Liver (tissue), 9 donors: ENCODE data around the gene CCDC126. TPM values are rescaled to one million over a fixed set of nuclear protein-coding genes. Genes with fewer than 3 reads are reported as not detected.

ENCODE experiments used
- DNase-seq: peaks from one replicate; pipeline ENCODE4 v3.0.0-alpha.2; 2017; ENCODE audit warnings: low spot score
- H3K27ac ChIP-seq, 2 donors: one replicate each; pipeline ENCODE4 v1.7.0; 2013; ENCODE audit warnings: inconsistent platforms in 2 of 2, low read length in 2 of 2, control low read depth in 1 of 2, low read depth in 1 of 2, mild to moderate bottlenecking in 1 of 2
- H3K27me3 ChIP-seq, 4 donors: one replicate each; pipeline versions ENCODE4 v1.6.1 to v1.7.0; 2013; ENCODE audit warnings: low read length in 3 of 4, inconsistent platforms in 1 of 4, mild to moderate bottlenecking in 1 of 4, moderate library complexity in 1 of 4; ENCODE audit not compliant: control insufficient read depth in 4 of 4, insufficient read depth in 4 of 4
- H3K36me3 ChIP-seq, 4 donors: one replicate each; pipeline versions ENCODE4 v1.6.1 to v1.7.0; 2013; ENCODE audit warnings: low read length in 3 of 4, mild to moderate bottlenecking in 3 of 4, low read depth in 1 of 4, moderate library complexity in 1 of 4; ENCODE audit not compliant: control insufficient read depth in 4 of 4, insufficient read depth in 3 of 4
- H3K4me1 ChIP-seq, 4 donors: one replicate each; pipeline versions ENCODE4 v1.6.1 to v1.7.0; 2013; ENCODE audit warnings: low read length in 3 of 4, mild to moderate bottlenecking in 3 of 4, moderate library complexity in 1 of 4; ENCODE audit not compliant: control insufficient read depth in 4 of 4, insufficient read depth in 4 of 4
- H3K4me3 ChIP-seq, 3 donors: one replicate each; pipeline versions ENCODE4 v1.6.1 to v1.7.0; 2013; ENCODE audit warnings: low read length in 3 of 3, control low read depth in 1 of 3, low read depth in 1 of 3, mild to moderate bottlenecking in 1 of 3
- H3K9ac ChIP-seq, 2 donors: one replicate each; pipeline ENCODE4 v1.7.0; 2013; ENCODE audit warnings: low read length in 2 of 2, mild to moderate bottlenecking in 2 of 2, moderate library complexity in 2 of 2, control low read depth in 1 of 2, low read depth in 1 of 2
- H3K9me3 ChIP-seq, 4 donors: one replicate each; pipeline versions ENCODE4 v1.6.1 to v1.7.0; 2013; ENCODE audit warnings: low read length in 3 of 4; ENCODE audit not compliant: control insufficient read depth in 4 of 4
- EGR1 ChIP-seq, 2 donors: IDR thresholded peaks; 2 replicates each; pipeline ENCODE4 v1.6.1; 2016 to 2018; ENCODE audit warnings: antibody characterized with exemption in 2 of 2, low read depth in 2 of 2
- FOXA1 ChIP-seq: IDR thresholded peaks from 2 replicates; pipeline ENCODE4 v1.6.1; 2016; ENCODE audit warnings: antibody characterized with exemption
- GABPA ChIP-seq, 2 donors: IDR thresholded peaks in 1 of 2; conservative IDR thresholded peaks in 1 of 2; 2 replicates each; pipeline ENCODE4 v1.6.1; 2016; ENCODE audit warnings: antibody characterized with exemption in 2 of 2, mild to moderate bottlenecking in 1 of 2, moderate library complexity in 1 of 2
- HNF4G ChIP-seq: IDR thresholded peaks from 2 replicates; pipeline ENCODE4 v1.6.1; 2016; ENCODE audit warnings: antibody characterized with exemption
- JUND ChIP-seq, 2 donors: IDR thresholded peaks; 2 replicates each; pipeline ENCODE4 v1.6.1; 2016; ENCODE audit warnings: antibody characterized with exemption in 2 of 2
- NR2F2 ChIP-seq: IDR thresholded peaks from 2 replicates; pipeline ENCODE4 v1.6.1; 2016; ENCODE audit warnings: antibody characterized with exemption
- RXRA ChIP-seq, 2 donors: IDR thresholded peaks; 2 replicates each; pipeline ENCODE4 v1.6.1; 2017 to 2018; ENCODE audit warnings: antibody characterized with exemption in 2 of 2, mild to moderate bottlenecking in 1 of 2
- SP1 ChIP-seq: IDR thresholded peaks from 2 replicates; pipeline ENCODE4 v1.6.1; 2018; ENCODE audit warnings: antibody characterized with exemption, mild to moderate bottlenecking
- TAF1 ChIP-seq: conservative IDR thresholded peaks from 2 replicates; pipeline ENCODE4 v1.6.1; 2016; ENCODE audit warnings: antibody characterized with exemption, mild to moderate bottlenecking
- YY1 ChIP-seq: IDR thresholded peaks from 2 replicates; pipeline ENCODE4 v1.6.1; 2016; ENCODE audit warnings: antibody characterized with exemption, mild to moderate bottlenecking
- WGBS: extraction: QIAGEN DNeasy Blood & Tissue Kit; methylation state at CpG from one replicate; pipeline ENCODE4 v1.1.7; 2013; 5-methylcytosine and 5-hydroxymethylcytosine counted together
- polyA plus RNA-seq, 2 donors: library from polyadenylated mRNA; stranded (reverse) in 1 of 2; unstranded in 1 of 2; fragments of 200-250 nt in 1 of 2; fragments of >200 nt in 1 of 2; fragmentation: Nextera tagmentation in 1 of 2; extraction: Ambion mirVana in 1 of 2; gene quantifications; one replicate each; pipeline versions ENCODE4 v1.2.1 to v1.2.3, GENCODE V29; 2013 to 2015
- total RNA-seq, 2 donors: library from RNA; depleted of rRNA; stranded (reverse); fragments of >200 nt; gene quantifications; one replicate each; pipeline ENCODE4 v1.2.3, GENCODE V29; 2014
- TF ChIP-seq, protein P1 (sequence below): IDR thresholded peaks from 2 replicates; pipeline ENCODE4 v1.6.1; 2016; ENCODE audit warnings: antibody characterized with exemption
- TF ChIP-seq, protein P2 (sequence below): IDR thresholded peaks from 2 replicates; pipeline ENCODE4 v1.6.1; 2016; ENCODE audit warnings: antibody characterized with exemption
- TF ChIP-seq, protein P3 (sequence below): IDR thresholded peaks from 2 replicates; pipeline ENCODE4 v1.6.1; 2016; ENCODE audit warnings: antibody characterized with exemption, mild to moderate bottlenecking
- TF ChIP-seq, protein P4 (sequence below): IDR thresholded peaks from 2 replicates; pipeline ENCODE4 v1.6.1; 2016; ENCODE audit warnings: antibody characterized with exemption
- donor health status: healthy.
- donor health status: healthy.
- donor health status: healthy.
- donor health status: healthy.
- donor health status: healthy.

Gene CCDC126
- total and polyA plus RNA-seq, 4 donors: 4.8 to 11.3 (median 7.8) TPM

DNA sequence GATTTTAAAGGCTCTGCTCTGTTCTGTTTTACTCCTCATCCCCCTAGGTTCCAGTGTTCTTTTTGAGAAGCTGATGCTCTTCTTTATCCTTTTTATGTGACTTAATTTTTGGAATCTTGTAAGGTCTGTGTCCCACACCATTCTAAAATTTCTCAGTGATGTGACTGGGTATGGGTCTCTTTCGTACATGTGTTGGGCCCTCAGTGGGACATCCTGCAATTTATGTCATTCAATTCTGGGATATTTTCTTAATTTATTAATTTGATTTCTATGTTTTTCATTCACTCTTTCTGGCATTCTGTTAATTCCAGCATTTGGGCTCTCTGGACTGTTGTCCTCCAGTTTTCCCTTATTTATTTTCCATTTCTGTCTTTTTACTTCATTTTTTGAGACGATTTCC is 19.4 kb downstream of the CCDC126 start:
- peaks cover 0 to 11% (median 5%) of the 10 kb centered on the region in 4 donors for H3K36me3 ChIP-seq
- 97% methylated on average over 2 of the region's 2 CpGs for WGBS
- H3K27me3 ChIP-seq: no peaks in the 10 kb centered on the region
- DNase-seq: no peak
- peaks cover 0 to 4% (median under 1%) of the 10 kb centered on the region in 4 donors for H3K9me3 ChIP-seq
- no peak overlapping the region for H3K4me3 ChIP-seq
- H3K9ac ChIP-seq: no peak overlapping the region
- TF ChIP-seq SP1: no peak
- no peak for TF ChIP-seq RXRA (IDR thresholded peaks at IDR 0.05)
- TF ChIP-seq, protein P1, sequence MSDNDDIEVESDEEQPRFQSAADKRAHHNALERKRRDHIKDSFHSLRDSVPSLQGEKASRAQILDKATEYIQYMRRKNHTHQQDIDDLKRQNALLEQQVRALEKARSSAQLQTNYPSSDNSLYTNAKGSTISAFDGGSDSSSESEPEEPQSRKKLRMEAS: no peak
- TF ChIP-seq HNF4G: no peak
- TF ChIP-seq EGR1 (IDR thresholded peaks at IDR 0.05; ENCODE audit: low read depth in 2 of 2): no peak
- TF ChIP-seq FOXA1: no peak
- TF ChIP-seq YY1: no peak
- TF ChIP-seq NR2F2: no peak
- no peak overlapping the region for H3K27ac ChIP-seq
- no peaks in the 10 kb centered on the region for H3K4me1 ChIP-seq

DNA sequence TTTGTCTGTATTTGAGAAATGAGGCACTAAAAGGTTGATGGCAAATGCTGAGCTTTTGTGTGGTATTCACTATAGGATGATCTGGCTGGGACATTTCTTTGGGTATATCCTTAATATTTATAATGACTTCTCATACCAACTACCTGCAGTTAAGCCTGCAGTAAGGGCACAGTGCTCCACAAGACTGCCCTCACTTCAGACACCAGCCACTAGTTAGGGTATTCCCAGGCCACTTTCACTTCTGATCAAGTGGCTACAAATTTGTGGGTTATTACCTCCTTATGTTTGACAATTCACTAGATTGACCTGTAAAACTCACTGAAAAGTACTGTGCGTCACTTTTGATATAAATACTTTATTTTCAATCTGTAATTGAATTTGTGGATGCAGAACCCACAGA is 20.3 kb downstream of the CCDC126 start:
- Histone ChIP-seq H3K9ac (no peak overlapping the region), H3K27me3 (no peaks in the 10 kb centered on the region), H3K4me1 (peaks cover under 1 to 2% (median under 1%) of the 10 kb centered on the region in 4 donors), H3K4me3 (no peak overlapping the region), H3K36me3 (peaks cover 0 to 11% (median 5%) of the 10 kb centered on the region in 4 donors), H3K9me3 (peaks cover 0 to 4% (median under 1%) of the 10 kb centered on the region in 4 donors), H3K27ac (no peak overlapping the region)
- 96% methylated on average over 1 of the region's 1 CpG for WGBS
- no peak for DNase-seq
- TF ChIP-seq SP1: no peak

DNA sequence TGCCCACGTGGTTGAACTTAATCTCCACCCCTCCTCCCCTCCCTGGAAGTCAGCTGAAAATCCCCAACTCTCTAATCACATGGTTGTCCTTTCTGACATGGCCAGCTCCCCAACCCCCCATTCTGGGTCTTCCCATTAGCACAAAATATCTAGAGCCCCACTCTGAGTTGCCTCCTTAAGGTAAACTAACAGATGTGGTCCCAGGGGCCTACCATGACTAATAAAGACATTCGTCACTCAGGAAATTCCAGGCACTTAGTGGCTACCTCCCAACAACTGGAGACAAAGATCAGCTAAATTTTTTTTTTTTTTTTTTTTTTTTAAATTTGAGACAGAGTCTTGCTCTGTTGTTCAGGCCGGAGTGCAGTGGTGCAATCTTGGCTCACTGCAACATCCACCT is 21.1 kb downstream of the CCDC126 start:
- Histone ChIP-seq H3K9me3 (peaks cover 0 to 4% (median under 1%) of the 10 kb centered on the region in 4 donors), H3K9ac (no peak overlapping the region), H3K4me1 (peaks cover 3 to 8% (median 4%) of the 10 kb centered on the region in 4 donors), H3K4me3 (no peak overlapping the region), H3K27ac (no peak overlapping the region), H3K27me3 (no peaks in the 10 kb centered on the region), H3K36me3 (peaks cover 0 to 11% (median 4%) of the 10 kb centered on the region in 4 donors)
- no peak for DNase-seq
- TF ChIP-seq TAF1 (no peak), JUND (IDR thresholded peaks at IDR 0.05) (no peak), GABPA (IDR thresholded peaks at IDR 0.05 in 1 of 2, conservative IDR thresholded peaks at IDR 0.05 in 1 of 2) (no peak), RXRA (IDR thresholded peaks at IDR 0.05) (no peak), EGR1 (IDR thresholded peaks at IDR 0.05; ENCODE audit: low read depth in 2 of 2) (no peak), HNF4G (no peak), SP1 (no peak)
- TF ChIP-seq, protein P2, sequence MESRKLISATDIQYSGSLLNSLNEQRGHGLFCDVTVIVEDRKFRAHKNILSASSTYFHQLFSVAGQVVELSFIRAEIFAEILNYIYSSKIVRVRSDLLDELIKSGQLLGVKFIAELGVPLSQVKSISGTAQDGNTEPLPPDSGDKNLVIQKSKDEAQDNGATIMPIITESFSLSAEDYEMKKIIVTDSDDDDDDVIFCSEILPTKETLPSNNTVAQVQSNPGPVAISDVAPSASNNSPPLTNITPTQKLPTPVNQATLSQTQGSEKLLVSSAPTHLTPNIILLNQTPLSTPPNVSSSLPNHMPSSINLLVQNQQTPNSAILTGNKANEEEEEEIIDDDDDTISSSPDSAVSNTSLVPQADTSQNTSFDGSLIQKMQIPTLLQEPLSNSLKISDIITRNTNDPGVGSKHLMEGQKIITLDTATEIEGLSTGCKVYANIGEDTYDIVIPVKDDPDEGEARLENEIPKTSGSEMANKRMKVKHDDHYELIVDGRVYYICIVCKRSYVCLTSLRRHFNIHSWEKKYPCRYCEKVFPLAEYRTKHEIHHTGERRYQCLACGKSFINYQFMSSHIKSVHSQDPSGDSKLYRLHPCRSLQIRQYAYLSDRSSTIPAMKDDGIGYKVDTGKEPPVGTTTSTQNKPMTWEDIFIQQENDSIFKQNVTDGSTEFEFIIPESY: no peak
- TF ChIP-seq, protein P1: no peak
- TF ChIP-seq, protein P3, sequence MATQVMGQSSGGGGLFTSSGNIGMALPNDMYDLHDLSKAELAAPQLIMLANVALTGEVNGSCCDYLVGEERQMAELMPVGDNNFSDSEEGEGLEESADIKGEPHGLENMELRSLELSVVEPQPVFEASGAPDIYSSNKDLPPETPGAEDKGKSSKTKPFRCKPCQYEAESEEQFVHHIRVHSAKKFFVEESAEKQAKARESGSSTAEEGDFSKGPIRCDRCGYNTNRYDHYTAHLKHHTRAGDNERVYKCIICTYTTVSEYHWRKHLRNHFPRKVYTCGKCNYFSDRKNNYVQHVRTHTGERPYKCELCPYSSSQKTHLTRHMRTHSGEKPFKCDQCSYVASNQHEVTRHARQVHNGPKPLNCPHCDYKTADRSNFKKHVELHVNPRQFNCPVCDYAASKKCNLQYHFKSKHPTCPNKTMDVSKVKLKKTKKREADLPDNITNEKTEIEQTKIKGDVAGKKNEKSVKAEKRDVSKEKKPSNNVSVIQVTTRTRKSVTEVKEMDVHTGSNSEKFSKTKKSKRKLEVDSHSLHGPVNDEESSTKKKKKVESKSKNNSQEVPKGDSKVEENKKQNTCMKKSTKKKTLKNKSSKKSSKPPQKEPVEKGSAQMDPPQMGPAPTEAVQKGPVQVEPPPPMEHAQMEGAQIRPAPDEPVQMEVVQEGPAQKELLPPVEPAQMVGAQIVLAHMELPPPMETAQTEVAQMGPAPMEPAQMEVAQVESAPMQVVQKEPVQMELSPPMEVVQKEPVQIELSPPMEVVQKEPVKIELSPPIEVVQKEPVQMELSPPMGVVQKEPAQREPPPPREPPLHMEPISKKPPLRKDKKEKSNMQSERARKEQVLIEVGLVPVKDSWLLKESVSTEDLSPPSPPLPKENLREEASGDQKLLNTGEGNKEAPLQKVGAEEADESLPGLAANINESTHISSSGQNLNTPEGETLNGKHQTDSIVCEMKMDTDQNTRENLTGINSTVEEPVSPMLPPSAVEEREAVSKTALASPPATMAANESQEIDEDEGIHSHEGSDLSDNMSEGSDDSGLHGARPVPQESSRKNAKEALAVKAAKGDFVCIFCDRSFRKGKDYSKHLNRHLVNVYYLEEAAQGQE: no peak
- TF ChIP-seq, protein P4, sequence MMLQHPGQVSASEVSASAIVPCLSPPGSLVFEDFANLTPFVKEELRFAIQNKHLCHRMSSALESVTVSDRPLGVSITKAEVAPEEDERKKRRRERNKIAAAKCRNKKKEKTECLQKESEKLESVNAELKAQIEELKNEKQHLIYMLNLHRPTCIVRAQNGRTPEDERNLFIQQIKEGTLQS: no peak
- 91% methylated on average over 3 of the region's 3 CpGs for WGBS
